Uterus (tissue), 2 donors: ENCODE results near the gene ATAD2B.

Experiments used
- POLR2A ChIP-seq, 2 donors: fragments of 450-650 bp; IDR thresholded peaks; one replicate each; pipeline ENCODE4 v1.6.1; 2016; ENCODE audit warnings: antibody characterized with exemption in 2 of 2, mild to moderate bottlenecking in 1 of 2, moderate library complexity in 1 of 2
- TF ChIP-seq, protein P1 (sequence below), 4 experiments: fragments of 200-600 bp in 2 of 4; fragments of 450-650 bp in 2 of 4; sonication (generic) in 2 of 4; IDR thresholded peaks; one replicate each; pipeline ENCODE4 v1.5.1; 2016 to 2019; ENCODE audit warnings: antibody characterized with exemption in 4 of 4, mild to moderate bottlenecking in 2 of 4, moderate library complexity in 1 of 4

DNA sequence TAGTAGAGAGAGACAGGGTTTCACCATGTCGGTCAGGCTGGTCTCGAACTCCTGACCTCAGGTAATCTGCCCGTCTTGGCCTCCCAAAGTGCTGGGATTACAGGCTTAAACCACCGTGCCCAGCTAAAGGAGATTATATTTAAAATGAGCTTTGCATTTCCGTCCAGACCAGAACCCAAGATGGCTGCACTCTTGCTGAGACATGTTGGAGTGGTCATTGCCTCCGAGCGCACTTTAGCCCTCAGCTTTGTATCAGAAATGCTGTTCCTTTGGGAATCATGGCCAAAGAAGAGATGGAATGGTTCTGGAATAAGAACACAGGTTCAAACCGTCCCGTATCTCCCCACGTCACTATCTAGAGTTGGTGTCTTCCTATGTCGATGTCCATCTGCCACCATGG, 16.7 kb upstream of the ATAD2B start:
- TF ChIP-seq, protein P1, sequence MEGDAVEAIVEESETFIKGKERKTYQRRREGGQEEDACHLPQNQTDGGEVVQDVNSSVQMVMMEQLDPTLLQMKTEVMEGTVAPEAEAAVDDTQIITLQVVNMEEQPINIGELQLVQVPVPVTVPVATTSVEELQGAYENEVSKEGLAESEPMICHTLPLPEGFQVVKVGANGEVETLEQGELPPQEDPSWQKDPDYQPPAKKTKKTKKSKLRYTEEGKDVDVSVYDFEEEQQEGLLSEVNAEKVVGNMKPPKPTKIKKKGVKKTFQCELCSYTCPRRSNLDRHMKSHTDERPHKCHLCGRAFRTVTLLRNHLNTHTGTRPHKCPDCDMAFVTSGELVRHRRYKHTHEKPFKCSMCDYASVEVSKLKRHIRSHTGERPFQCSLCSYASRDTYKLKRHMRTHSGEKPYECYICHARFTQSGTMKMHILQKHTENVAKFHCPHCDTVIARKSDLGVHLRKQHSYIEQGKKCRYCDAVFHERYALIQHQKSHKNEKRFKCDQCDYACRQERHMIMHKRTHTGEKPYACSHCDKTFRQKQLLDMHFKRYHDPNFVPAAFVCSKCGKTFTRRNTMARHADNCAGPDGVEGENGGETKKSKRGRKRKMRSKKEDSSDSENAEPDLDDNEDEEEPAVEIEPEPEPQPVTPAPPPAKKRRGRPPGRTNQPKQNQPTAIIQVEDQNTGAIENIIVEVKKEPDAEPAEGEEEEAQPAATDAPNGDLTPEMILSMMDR (IDR thresholded peaks at IDR 0.05) = no peak
- no peak for TF ChIP-seq POLR2A (IDR thresholded peaks at IDR 0.05)
